SU-DHL-6 (cell line): Measurements from ENCODE around the gene FERMT2.

Experiments
- H2AFZ ChIP-seq: fragments of 200-600 bp; sonication (generic); 2 replicates; pipeline ENCODE4 v1.6.1; 2014; ENCODE audit warnings: low read depth, mild to moderate bottlenecking, moderate library complexity, mixed read lengths, antibody characterized with exemption, low read length; ENCODE audit not compliant: severe bottlenecking
- H3F3A ChIP-seq: fragments of 200-600 bp; shearing (Covaris generic); 2 replicates; pipeline ENCODE4 v1.6.0; 2016; ENCODE audit warnings: antibody characterized with exemption, mild to moderate bottlenecking; ENCODE audit not compliant: insufficient read depth
- H3K27ac ChIP-seq: fragments of 200-600 bp; sonication (generic); 2 replicates; pipeline ENCODE4 v1.5.1; 2016; ENCODE audit warnings: low read depth, mild to moderate bottlenecking, low read length, moderate library complexity, mixed read lengths
- H3K27me3 ChIP-seq: fragments of 200-600 bp; sonication (generic), shearing (Covaris generic); 2 replicates; pipeline ENCODE4 v1.6.0; 2014; ENCODE audit warnings: mild to moderate bottlenecking, low read length
- H3K36me3 ChIP-seq: fragments of 200-600 bp; sonication (generic); 2 replicates; pipeline ENCODE4 v1.6.1; 2014; ENCODE audit warnings: mild to moderate bottlenecking, low read length, mixed read lengths
- H3K4me2 ChIP-seq: fragments of 300-600, 200-600 bp; shearing (Covaris generic), sonication (generic); 2 replicates; pipeline ENCODE4 v1.6.0; 2014; ENCODE audit warnings: low read length, low read depth, mild to moderate bottlenecking; ENCODE audit not compliant: poor library complexity, severe bottlenecking
- H3K4me3 ChIP-seq: fragments of 200-600 bp; sonication (generic); 2 replicates; pipeline ENCODE4 v1.5.1; 2014; ENCODE audit warnings: antibody characterized with exemption, low read length, mild to moderate bottlenecking, mixed read lengths; ENCODE audit not compliant: insufficient read depth, poor library complexity, severe bottlenecking
- H3K79me2 ChIP-seq: fragments of 200-600 bp; sonication (generic); 2 replicates; pipeline ENCODE4 v1.6.1; 2014; ENCODE audit warnings: mild to moderate bottlenecking, low read length, moderate library complexity; ENCODE audit not compliant: insufficient read depth
- H3K9ac ChIP-seq: fragments of 200-600 bp; sonication (generic); 2 replicates; pipeline ENCODE4 v1.7.0; 2014; ENCODE audit warnings: mild to moderate bottlenecking, low read length
- H3K9me2 ChIP-seq: fragments of 200-600 bp; sonication (generic); replicated peaks from 2 replicates; pipeline ENCODE4 v1.6.1; 2014; ENCODE audit warnings: low read length; ENCODE audit not compliant: insufficient read depth
- H3K9me3 ChIP-seq: fragments of 200-600 bp; sonication (generic); 2 replicates; pipeline ENCODE4 v1.6.1; 2014; ENCODE audit warnings: low read length, mixed read lengths; ENCODE audit not compliant: insufficient read depth
- H4K20me1 ChIP-seq: fragments of 200-600 bp; sonication (generic); 2 replicates; pipeline ENCODE4 v1.6.1; 2014; ENCODE audit warnings: low read depth, mild to moderate bottlenecking, antibody characterized with exemption, low read length, moderate library complexity, mixed read lengths
- EZH2phosphoT487 ChIP-seq: fragments of 200-600 bp; sonication (generic), shearing (Covaris generic); conservative IDR thresholded peaks from 2 replicates; pipeline ENCODE4 v1.6.1; 2018; ENCODE audit warnings: mild to moderate bottlenecking, antibody characterized with exemption, low read length, moderate library complexity, mixed read lengths
- TF ChIP-seq, protein P1 (sequence below): fragments of 200-600 bp; sonication (generic); IDR thresholded peaks from one replicate; pipeline ENCODE4 v1.5.1; 2017; ENCODE audit warnings: antibody characterized with exemption, mild to moderate bottlenecking, low read length, moderate library complexity; ENCODE audit not compliant: insufficient read depth, poor library complexity, severe bottlenecking

Gene FERMT2

GRCh38 chr14:52840877-52841276 lies 110.0 kb downstream of the FERMT2 start:
- no peaks in the 10 kb centered on the region for H3K27me3 ChIP-seq
- no peak overlapping the region for H3K4me3 ChIP-seq
- H3K9me2 ChIP-seq, result no peaks in the 10 kb centered on the region
- no peaks in the 10 kb centered on the region for H4K20me1 ChIP-seq
- no peaks in the 10 kb centered on the region for H3K79me2 ChIP-seq
- TF ChIP-seq, protein P1, sequence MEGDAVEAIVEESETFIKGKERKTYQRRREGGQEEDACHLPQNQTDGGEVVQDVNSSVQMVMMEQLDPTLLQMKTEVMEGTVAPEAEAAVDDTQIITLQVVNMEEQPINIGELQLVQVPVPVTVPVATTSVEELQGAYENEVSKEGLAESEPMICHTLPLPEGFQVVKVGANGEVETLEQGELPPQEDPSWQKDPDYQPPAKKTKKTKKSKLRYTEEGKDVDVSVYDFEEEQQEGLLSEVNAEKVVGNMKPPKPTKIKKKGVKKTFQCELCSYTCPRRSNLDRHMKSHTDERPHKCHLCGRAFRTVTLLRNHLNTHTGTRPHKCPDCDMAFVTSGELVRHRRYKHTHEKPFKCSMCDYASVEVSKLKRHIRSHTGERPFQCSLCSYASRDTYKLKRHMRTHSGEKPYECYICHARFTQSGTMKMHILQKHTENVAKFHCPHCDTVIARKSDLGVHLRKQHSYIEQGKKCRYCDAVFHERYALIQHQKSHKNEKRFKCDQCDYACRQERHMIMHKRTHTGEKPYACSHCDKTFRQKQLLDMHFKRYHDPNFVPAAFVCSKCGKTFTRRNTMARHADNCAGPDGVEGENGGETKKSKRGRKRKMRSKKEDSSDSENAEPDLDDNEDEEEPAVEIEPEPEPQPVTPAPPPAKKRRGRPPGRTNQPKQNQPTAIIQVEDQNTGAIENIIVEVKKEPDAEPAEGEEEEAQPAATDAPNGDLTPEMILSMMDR, result no peak
- no peak for TF ChIP-seq EZH2phosphoT487
- H3K9ac ChIP-seq, result no peak overlapping the region
- H3K36me3 ChIP-seq, result no peaks in the 10 kb centered on the region
- H3K27ac ChIP-seq, result no peak overlapping the region
- no peak overlapping the region for H2AFZ ChIP-seq
- H3K4me2 ChIP-seq, result no peak overlapping the region
- H3F3A ChIP-seq, result no peaks in the 10 kb centered on the region
- H3K9me3 ChIP-seq, result no peaks in the 10 kb centered on the region

GRCh38 chr14:52837451-52837850 lies 113.4 kb downstream of the FERMT2 start:
- H3K4me2 ChIP-seq, result no peak overlapping the region
- TF ChIP-seq, protein P1, result no peak
- no peak for TF ChIP-seq EZH2phosphoT487
- H3K27ac ChIP-seq, result no peak overlapping the region
- no peak overlapping the region for H3K9ac ChIP-seq
- no peaks in the 10 kb centered on the region for H3K27me3 ChIP-seq
- no peaks in the 10 kb centered on the region for H3F3A ChIP-seq
- H3K9me2 ChIP-seq, result no peaks in the 10 kb centered on the region
- no peak overlapping the region for H2AFZ ChIP-seq
- no peaks in the 10 kb centered on the region for H3K79me2 ChIP-seq
- H3K4me3 ChIP-seq, result no peak overlapping the region
- H3K36me3 ChIP-seq, result no peaks in the 10 kb centered on the region
- no peaks in the 10 kb centered on the region for H3K9me3 ChIP-seq
- H4K20me1 ChIP-seq, result no peaks in the 10 kb centered on the region

DNA sequence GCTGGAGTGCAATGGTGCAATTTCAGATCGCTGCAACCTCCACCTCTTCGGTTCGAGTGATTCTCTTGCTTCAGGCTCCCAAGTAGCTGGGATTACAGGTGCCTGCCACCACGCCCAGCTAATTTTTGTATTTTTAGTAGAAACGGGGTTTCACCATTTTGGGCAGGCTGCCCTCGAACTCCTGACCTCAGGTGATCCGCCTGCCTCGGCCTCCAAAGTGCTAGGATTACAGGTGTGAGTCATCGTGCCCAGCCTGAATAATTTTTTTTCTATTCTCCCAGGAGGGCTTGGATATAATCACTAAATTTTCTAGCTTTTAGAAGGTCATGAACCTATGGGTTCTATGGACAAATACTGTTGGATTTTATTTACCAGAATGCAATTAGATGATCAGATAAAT lies 114.8 kb downstream of the FERMT2 start:
- Histone ChIP-seq H3K9ac (no peak overlapping the region), H2AFZ (no peak overlapping the region), H3K27ac (no peak overlapping the region), H3K9me3 (no peaks in the 10 kb centered on the region), H3K79me2 (no peaks in the 10 kb centered on the region), H3K9me2 (no peaks in the 10 kb centered on the region), H4K20me1 (no peaks in the 10 kb centered on the region), H3F3A (no peaks in the 10 kb centered on the region), H3K4me3 (no peak overlapping the region), H3K36me3 (no peaks in the 10 kb centered on the region), H3K27me3 (no peaks in the 10 kb centered on the region), H3K4me2 (no peak overlapping the region)
- TF ChIP-seq, protein P1, result no peak
- no peak for TF ChIP-seq EZH2phosphoT487
